HepG2 (cell line): Measurements from ENCODE around the gene STRADA. TPM values are rescaled to one million over a fixed set of nuclear protein-coding genes. Genes with fewer than 3 reads are reported as not detected.

Source experiments
- GZF1 ChIP-seq: sonication (generic); formaldehyde crosslinking; IDR thresholded peaks from 2 replicates; pipeline ENCODE4 v1.5.1; 2020; ENCODE audit warnings: mild to moderate bottlenecking, missing genetic modification reagents
- TOPORS ChIP-seq: sonication (generic); formaldehyde crosslinking; IDR thresholded peaks from 2 replicates; pipeline ENCODE4 v1.8.0; 2023; ENCODE audit warnings: mild to moderate bottlenecking, missing genetic modification reagents
- YY1 ChIP-seq: IDR thresholded peaks from 2 replicates; pipeline ENCODE4 v1.6.1; 2011; ENCODE audit warnings: low read length, low read depth, moderate library complexity, mild to moderate bottlenecking; ENCODE audit not compliant: insufficient read depth, insufficient replicate concordance
- ZBTB8A ChIP-seq: sonication (generic); formaldehyde crosslinking; IDR thresholded peaks from 2 replicates; pipeline ENCODE4 v1.4.0; 2020; ENCODE audit warnings: mild to moderate bottlenecking, low read depth, missing genetic modification reagents, borderline replicate concordance
- polyA plus RNA-seq, 8 experiments: library from polyadenylated mRNA; depleted of rRNA in 3 of 8; stranded (reverse) in 7 of 8; unstranded in 1 of 8; fragments of >200 nt; fragmentation: Illumina TruSeq in 4 of 8; extraction: Trizol in 4 of 8; gene quantifications; 2 replicates each; pipeline versions ENCODE4 v1.2.1 to v1.2.3, GENCODE V29; 2011 to 2016; ENCODE audit warnings: low read depth in 4 of 8, missing spikeins in 1 of 8, mixed read lengths in 1 of 8; ENCODE audit not compliant: insufficient read depth in 1 of 8
- total RNA-seq, 5 experiments: library from RNA; depleted of rRNA; stranded (reverse); fragments of >200 nt; fragmentation: Illumina TruSeq; extraction: Trizol; gene quantifications; 2 replicates each; pipeline ENCODE4 v1.2.3, GENCODE V29; 2016; ENCODE audit warnings: low read depth in 1 of 5
- TF ChIP-seq, protein P1 (sequence below): sonication (generic); formaldehyde crosslinking; IDR thresholded peaks from 2 replicates; pipeline ENCODE4 v1.5.0; 2020; ENCODE audit warnings: mild to moderate bottlenecking, missing genetic modification reagents, borderline replicate concordance
- TF ChIP-seq, protein P2 (sequence below): sonication (generic); formaldehyde crosslinking; IDR thresholded peaks from 2 replicates; pipeline ENCODE4 v1.4.0; 2020; ENCODE audit warnings: missing genetic modification reagents, mild to moderate bottlenecking, borderline replicate concordance
- TF ChIP-seq, protein P3 (sequence below): sonication (generic); formaldehyde crosslinking; IDR thresholded peaks from 2 replicates; pipeline ENCODE4 v1.4.0; 2020; ENCODE audit warnings: mild to moderate bottlenecking, missing genetic modification reagents

Gene STRADA
- total and polyA plus RNA-seq, 2 of the 13 experiments (the other 11 are each of a cell fraction or from before 2014, with no cell fraction given) = 17.6 to 17.9 TPM

DNA sequence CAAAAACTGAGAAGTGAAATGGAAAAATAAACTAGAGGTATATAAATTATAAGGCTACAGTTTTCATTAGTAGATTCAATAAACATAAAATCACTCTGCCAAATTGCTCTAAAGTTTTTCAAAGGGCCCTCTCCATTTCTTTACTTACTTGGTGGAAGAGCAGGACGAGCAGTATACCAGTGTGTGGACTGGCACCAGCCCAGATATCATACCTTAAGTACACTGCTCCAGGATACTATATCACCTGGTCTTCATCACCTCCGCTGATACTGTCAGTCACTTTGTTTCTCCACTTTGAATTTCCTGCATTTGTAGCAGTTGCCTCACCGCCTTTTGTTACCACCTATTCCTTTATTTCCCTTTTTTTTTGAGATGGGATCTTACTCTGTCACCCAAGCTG, 81.7 kb downstream of the STRADA start (continued):
- TF ChIP-seq, protein P1, sequence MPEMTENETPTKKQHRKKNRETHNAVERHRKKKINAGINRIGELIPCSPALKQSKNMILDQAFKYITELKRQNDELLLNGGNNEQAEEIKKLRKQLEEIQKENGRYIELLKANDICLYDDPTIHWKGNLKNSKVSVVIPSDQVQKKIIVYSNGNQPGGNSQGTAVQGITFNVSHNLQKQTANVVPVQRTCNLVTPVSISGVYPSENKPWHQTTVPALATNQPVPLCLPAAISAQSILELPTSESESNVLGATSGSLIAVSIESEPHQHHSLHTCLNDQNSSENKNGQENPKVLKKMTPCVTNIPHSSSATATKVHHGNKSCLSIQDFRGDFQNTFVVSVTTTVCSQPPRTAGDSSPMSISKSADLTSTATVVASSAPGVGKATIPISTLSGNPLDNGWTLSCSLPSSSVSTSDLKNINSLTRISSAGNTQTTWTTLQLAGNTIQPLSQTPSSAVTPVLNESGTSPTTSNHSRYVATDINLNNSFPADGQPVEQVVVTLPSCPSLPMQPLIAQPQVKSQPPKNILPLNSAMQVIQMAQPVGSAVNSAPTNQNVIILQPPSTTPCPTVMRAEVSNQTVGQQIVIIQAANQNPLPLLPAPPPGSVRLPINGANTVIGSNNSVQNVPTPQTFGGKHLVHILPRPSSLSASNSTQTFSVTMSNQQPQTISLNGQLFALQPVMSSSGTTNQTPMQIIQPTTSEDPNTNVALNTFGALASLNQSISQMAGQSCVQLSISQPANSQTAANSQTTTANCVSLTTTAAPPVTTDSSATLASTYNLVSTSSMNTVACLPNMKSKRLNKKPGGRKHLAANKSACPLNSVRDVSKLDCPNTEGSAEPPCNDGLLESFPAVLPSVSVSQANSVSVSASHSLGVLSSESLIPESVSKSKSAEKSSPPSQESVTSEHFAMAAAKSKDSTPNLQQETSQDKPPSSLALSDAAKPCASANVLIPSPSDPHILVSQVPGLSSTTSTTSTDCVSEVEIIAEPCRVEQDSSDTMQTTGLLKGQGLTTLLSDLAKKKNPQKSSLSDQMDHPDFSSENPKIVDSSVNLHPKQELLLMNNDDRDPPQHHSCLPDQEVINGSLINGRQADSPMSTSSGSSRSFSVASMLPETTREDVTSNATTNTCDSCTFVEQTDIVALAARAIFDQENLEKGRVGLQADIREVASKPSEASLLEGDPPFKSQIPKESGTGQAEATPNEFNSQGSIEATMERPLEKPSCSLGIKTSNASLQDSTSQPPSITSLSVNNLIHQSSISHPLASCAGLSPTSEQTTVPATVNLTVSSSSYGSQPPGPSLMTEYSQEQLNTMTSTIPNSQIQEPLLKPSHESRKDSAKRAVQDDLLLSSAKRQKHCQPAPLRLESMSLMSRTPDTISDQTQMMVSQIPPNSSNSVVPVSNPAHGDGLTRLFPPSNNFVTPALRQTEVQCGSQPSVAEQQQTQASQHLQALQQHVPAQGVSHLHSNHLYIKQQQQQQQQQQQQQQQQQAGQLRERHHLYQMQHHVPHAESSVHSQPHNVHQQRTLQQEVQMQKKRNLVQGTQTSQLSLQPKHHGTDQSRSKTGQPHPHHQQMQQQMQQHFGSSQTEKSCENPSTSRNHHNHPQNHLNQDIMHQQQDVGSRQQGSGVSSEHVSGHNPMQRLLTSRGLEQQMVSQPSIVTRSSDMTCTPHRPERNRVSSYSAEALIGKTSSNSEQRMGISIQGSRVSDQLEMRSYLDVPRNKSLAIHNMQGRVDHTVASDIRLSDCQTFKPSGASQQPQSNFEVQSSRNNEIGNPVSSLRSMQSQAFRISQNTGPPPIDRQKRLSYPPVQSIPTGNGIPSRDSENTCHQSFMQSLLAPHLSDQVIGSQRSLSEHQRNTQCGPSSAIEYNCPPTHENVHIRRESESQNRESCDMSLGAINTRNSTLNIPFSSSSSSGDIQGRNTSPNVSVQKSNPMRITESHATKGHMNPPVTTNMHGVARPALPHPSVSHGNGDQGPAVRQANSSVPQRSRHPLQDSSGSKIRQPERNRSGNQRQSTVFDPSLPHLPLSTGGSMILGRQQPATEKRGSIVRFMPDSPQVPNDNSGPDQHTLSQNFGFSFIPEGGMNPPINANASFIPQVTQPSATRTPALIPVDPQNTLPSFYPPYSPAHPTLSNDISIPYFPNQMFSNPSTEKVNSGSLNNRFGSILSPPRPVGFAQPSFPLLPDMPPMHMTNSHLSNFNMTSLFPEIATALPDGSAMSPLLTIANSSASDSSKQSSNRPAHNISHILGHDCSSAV (CRISPR knock-in tag) = no peak
- TF ChIP-seq, protein P2, sequence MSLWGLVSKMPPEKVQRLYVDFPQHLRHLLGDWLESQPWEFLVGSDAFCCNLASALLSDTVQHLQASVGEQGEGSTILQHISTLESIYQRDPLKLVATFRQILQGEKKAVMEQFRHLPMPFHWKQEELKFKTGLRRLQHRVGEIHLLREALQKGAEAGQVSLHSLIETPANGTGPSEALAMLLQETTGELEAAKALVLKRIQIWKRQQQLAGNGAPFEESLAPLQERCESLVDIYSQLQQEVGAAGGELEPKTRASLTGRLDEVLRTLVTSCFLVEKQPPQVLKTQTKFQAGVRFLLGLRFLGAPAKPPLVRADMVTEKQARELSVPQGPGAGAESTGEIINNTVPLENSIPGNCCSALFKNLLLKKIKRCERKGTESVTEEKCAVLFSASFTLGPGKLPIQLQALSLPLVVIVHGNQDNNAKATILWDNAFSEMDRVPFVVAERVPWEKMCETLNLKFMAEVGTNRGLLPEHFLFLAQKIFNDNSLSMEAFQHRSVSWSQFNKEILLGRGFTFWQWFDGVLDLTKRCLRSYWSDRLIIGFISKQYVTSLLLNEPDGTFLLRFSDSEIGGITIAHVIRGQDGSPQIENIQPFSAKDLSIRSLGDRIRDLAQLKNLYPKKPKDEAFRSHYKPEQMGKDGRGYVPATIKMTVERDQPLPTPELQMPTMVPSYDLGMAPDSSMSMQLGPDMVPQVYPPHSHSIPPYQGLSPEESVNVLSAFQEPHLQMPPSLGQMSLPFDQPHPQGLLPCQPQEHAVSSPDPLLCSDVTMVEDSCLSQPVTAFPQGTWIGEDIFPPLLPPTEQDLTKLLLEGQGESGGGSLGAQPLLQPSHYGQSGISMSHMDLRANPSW (CRISPR knock-in tag) = no peak
- TF ChIP-seq, protein P3, sequence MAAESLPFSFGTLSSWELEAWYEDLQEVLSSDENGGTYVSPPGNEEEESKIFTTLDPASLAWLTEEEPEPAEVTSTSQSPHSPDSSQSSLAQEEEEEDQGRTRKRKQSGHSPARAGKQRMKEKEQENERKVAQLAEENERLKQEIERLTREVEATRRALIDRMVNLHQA (CRISPR knock-in tag) = no peak
- no peak for TF ChIP-seq GZF1 (CRISPR knock-in tag)
- TF ChIP-seq TOPORS (CRISPR knock-in tag) = no peak
- TF ChIP-seq YY1 = no peak
- TF ChIP-seq ZBTB8A (CRISPR knock-in tag) = no peak
